ENCODE measurements around the gene STK11.

GRCh38 chr19:1262623-1263123 is 57.1 kb downstream of the STK11 start:
- no peak for TF ChIP-seq POLR2AphosphoS2 (conservative IDR thresholded peaks at IDR 0.05; ENCODE audit: low read length)
- no peak for TF ChIP-seq CTCF (IDR thresholded peaks at IDR 0.05)
- no peak for TF ChIP-seq HMGXB4 (CRISPR knock-in tag; IDR thresholded peaks at IDR 0.05; ENCODE audit: borderline replicate concordance)
- no peak for TF ChIP-seq POLR2A (IDR thresholded peaks at IDR 0.05; ENCODE audit: low read length)
- no peak for TF ChIP-seq CHD4 (IDR thresholded peaks at IDR 0.05; ENCODE audit: borderline replicate concordance)
- TF ChIP-seq PBX3 (IDR thresholded peaks at IDR 0.05): no peak
- no peak for TF ChIP-seq FOSL2 (IDR thresholded peaks at IDR 0.05)
- no peak for TF ChIP-seq FOSL2 (CRISPR knock-in tag; IDR thresholded peaks at IDR 0.05)
